H1 (cell line): ENCODE data around the gene MED12L. TPM values are rescaled to one million over a fixed set of nuclear protein-coding genes. Genes with fewer than 3 reads are reported as not detected.

ENCODE experiments used
- CTCF ChIA-PET: fragments of 300-600 bp; sonication (Branson Sonifier 250); formaldehyde crosslinking; loops from one replicate; lab custom pipeline; 2021; ENCODE audit not compliant: partially characterized antibody; lab: Charles Lee
- POLR2A ChIA-PET: fragments of 300-600 bp; sonication (Branson Sonifier 250); formaldehyde crosslinking; loops from one replicate; lab custom pipeline; 2021; ENCODE audit warnings: inconsistent platforms; ENCODE audit not compliant: partially characterized antibody; lab: Charles Lee
- DNase-seq, 2 experiments: peaks; one replicate each; pipeline versions ENCODE4 v3.0.0 to v3.0.0-alpha.2; 2010 to 2022; ENCODE audit warnings: low spot score in 2 of 2, low read depth in 1 of 2, mixed read lengths in 1 of 2
- FAIRE-seq: peaks from 2 replicates; lab custom pipeline; 2011; peaks lifted over from hg19 to GRCh38; lab: Jason Lieb, UNC
- H2AFZ ChIP-seq: 2 replicates; pipeline ENCODE4 v1.8.1; 2012; ENCODE audit warnings: low read length, inconsistent platforms
- H2AK5ac ChIP-seq: 2 replicates; pipeline ENCODE4 v1.6.1; 2013; ENCODE audit warnings: low read depth, low read length
- H2BK120ac ChIP-seq: replicated peaks from 2 replicates; pipeline ENCODE3; 2013; ENCODE audit warnings: low read depth, low read length, inconsistent platforms
- H2BK12ac ChIP-seq: 2 replicates; pipeline ENCODE4 v1.6.1; 2013; ENCODE audit warnings: low read depth, low read length
- H2BK15ac ChIP-seq: 2 replicates; pipeline ENCODE4 v1.6.1; 2013; ENCODE audit warnings: low read length
- H2BK20ac ChIP-seq: 2 replicates; pipeline ENCODE4 v1.6.1; 2013; ENCODE audit warnings: low read length
- H2BK5ac ChIP-seq: 2 replicates; pipeline ENCODE4 v1.6.1; 2013; ENCODE audit warnings: low read depth, low read length
- H3K14ac ChIP-seq: 2 replicates; pipeline ENCODE4 v1.6.1; 2013; ENCODE audit warnings: inconsistent platforms; ENCODE audit not compliant: insufficient read length
- H3K18ac ChIP-seq: 2 replicates; pipeline ENCODE4 v1.6.1; 2013; ENCODE audit warnings: low read length; ENCODE audit errors: extremely low read depth
- H3K23ac ChIP-seq: 2 replicates; pipeline ENCODE4 v1.6.1; 2013; ENCODE audit warnings: inconsistent platforms; ENCODE audit not compliant: insufficient read length
- H3K23me2 ChIP-seq: 2 replicates; pipeline ENCODE4 v1.6.1; 2013; ENCODE audit warnings: low read depth, low read length
- H3K27ac ChIP-seq: 2 replicates; pipeline ENCODE4 v1.6.1; 2011; ENCODE audit warnings: low read depth, low read length, inconsistent platforms
- H3K27me3 ChIP-seq, 4 experiments: replicated peaks in 1 of 4; 1 replicate in 1 of 4; 2 replicates in 3 of 4; pipeline versions ENCODE4 v1.6.1 to v1.8.1; 2011 to 2013; ENCODE audit warnings: low read length in 3 of 4, mild to moderate bottlenecking in 3 of 4, inconsistent platforms in 2 of 4, mixed read lengths in 2 of 4, moderate library complexity in 1 of 4; ENCODE audit not compliant: control insufficient read depth in 3 of 4, insufficient read depth in 3 of 4; ENCODE audit errors: extremely low read depth in 1 of 4
- H3K36me3 ChIP-seq, 4 experiments: 2 replicates each; pipeline versions ENCODE4 v1.6.1 to v1.8.1; 2011 to 2013; ENCODE audit warnings: mild to moderate bottlenecking in 4 of 4, low read length in 3 of 4, moderate library complexity in 2 of 4, control low read depth in 1 of 4, inconsistent platforms in 1 of 4; ENCODE audit not compliant: insufficient read depth in 4 of 4, control insufficient read depth in 2 of 4
- H3K4ac ChIP-seq: replicated peaks from 2 replicates; pipeline ENCODE3; 2013; ENCODE audit warnings: low read length, low read depth, mixed read lengths, inconsistent platforms; ENCODE audit not compliant: insufficient read length
- H3K4me1 ChIP-seq, 4 experiments: replicated peaks in 1 of 4; 1 replicate in 1 of 4; 2 replicates in 3 of 4; pipeline versions ENCODE4 v1.6.1 to v1.8.1; 2011 to 2013; ENCODE audit warnings: low read length in 3 of 4, inconsistent platforms in 2 of 4, mixed read lengths in 1 of 4; ENCODE audit not compliant: insufficient read depth in 4 of 4, control insufficient read depth in 3 of 4
- H3K4me2 ChIP-seq, 2 experiments: 2 replicates each; pipeline versions ENCODE4 v1.6.1 to v1.8.1; 2011 to 2013; ENCODE audit warnings: low read depth in 2 of 2, low read length in 2 of 2, control low read depth in 1 of 2, inconsistent platforms in 1 of 2, mild to moderate bottlenecking in 1 of 2; ENCODE audit not compliant: insufficient read depth in 1 of 2
- H3K4me3 ChIP-seq, 4 experiments: fragments of 200-600, 300-600 bp in 1 of 4; sonication (generic), shearing (Covaris generic), sonication (Bioruptor Twin) in 1 of 4; 2 replicates each; pipeline versions ENCODE4 v1.5.1 to v1.8.1; 2011 to 2016; ENCODE audit warnings: low read length in 4 of 4, low read depth in 3 of 4, control low read depth in 2 of 4, inconsistent platforms in 2 of 4, mild to moderate bottlenecking in 2 of 4, mixed read lengths in 1 of 4, moderate library complexity in 1 of 4; ENCODE audit not compliant: insufficient read depth in 2 of 4; ENCODE audit errors: extremely low read depth in 1 of 4
- H3K56ac ChIP-seq: replicated peaks from 2 replicates; pipeline ENCODE3; 2013; ENCODE audit warnings: low read depth, mild to moderate bottlenecking, mixed read lengths, low read length, inconsistent platforms; ENCODE audit not compliant: insufficient read length
- H3K79me1 ChIP-seq: 2 replicates; pipeline ENCODE4 v1.6.1; 2013; ENCODE audit warnings: low read depth, low read length, control low read depth
- H3K79me2 ChIP-seq, 2 experiments: 2 replicates each; pipeline versions ENCODE4 v1.6.1 to v1.8.1; 2012 to 2013; ENCODE audit warnings: low read length in 2 of 2, mild to moderate bottlenecking in 2 of 2, inconsistent platforms in 1 of 2; ENCODE audit not compliant: insufficient read depth in 2 of 2, control insufficient read depth in 1 of 2
- H3K9ac ChIP-seq, 4 experiments: replicated peaks in 1 of 4; 1 replicate in 1 of 4; 2 replicates in 3 of 4; pipeline versions ENCODE4 v1.6.1 to v1.8.1; 2011 to 2013; ENCODE audit warnings: low read depth in 3 of 4, low read length in 3 of 4, control low read depth in 2 of 4, mild to moderate bottlenecking in 2 of 4, moderate library complexity in 2 of 4, inconsistent platforms in 1 of 4; ENCODE audit errors: extremely low read depth in 1 of 4
- H3K9me3 ChIP-seq, 2 experiments: 2 replicates each; pipeline versions ENCODE4 v1.6.1 to v1.8.1; 2012 to 2013; ENCODE audit warnings: mild to moderate bottlenecking in 2 of 2, moderate library complexity in 2 of 2, control low read depth in 1 of 2, inconsistent platforms in 1 of 2, low read depth in 1 of 2, low read length in 1 of 2, mixed read lengths in 1 of 2; ENCODE audit not compliant: insufficient read depth in 2 of 2
- H4K20me1 ChIP-seq, 2 experiments: replicated peaks in 1 of 2; 2 replicates each; pipeline versions ENCODE3 to v1.8.1; 2011 to 2013; ENCODE audit warnings: inconsistent platforms in 2 of 2, low read length in 2 of 2, mild to moderate bottlenecking in 1 of 2; ENCODE audit not compliant: insufficient read depth in 2 of 2, control insufficient read depth in 1 of 2
- H4K5ac ChIP-seq: 2 replicates; pipeline ENCODE4 v1.6.1; 2013; ENCODE audit warnings: low read length, low read depth, mixed read lengths, inconsistent platforms; ENCODE audit not compliant: insufficient read length
- H4K8ac ChIP-seq: 2 replicates; pipeline ENCODE4 v1.8.0; 2013; ENCODE audit warnings: mild to moderate bottlenecking, moderate library complexity, low read length, inconsistent platforms; ENCODE audit not compliant: insufficient read depth; ENCODE audit errors: extremely low read depth
- H4K91ac ChIP-seq: replicated peaks from 2 replicates; pipeline ENCODE3; 2013; ENCODE audit warnings: low read length, mixed read lengths, inconsistent platforms; ENCODE audit not compliant: insufficient read length
- CTBP2 ChIP-seq: IDR thresholded peaks from 2 replicates; pipeline ENCODE4 v1.7.0; 2011; ENCODE audit warnings: borderline replicate concordance, mild to moderate bottlenecking, moderate library complexity, mixed read lengths, low read length; ENCODE audit not compliant: insufficient read depth, insufficient read length
- POU5F1 ChIP-seq: IDR thresholded peaks from 2 replicates; pipeline ENCODE4 v1.6.1; 2011; ENCODE audit warnings: low read depth, mild to moderate bottlenecking, low read length, moderate library complexity
- SIX5 ChIP-seq: IDR thresholded peaks from 2 replicates; pipeline ENCODE4 v1.6.1; 2011; ENCODE audit warnings: mild to moderate bottlenecking, low read depth, low read length
- TCF12 ChIP-seq: IDR thresholded peaks from 2 replicates; pipeline ENCODE4 v1.6.1; 2011; ENCODE audit warnings: low read depth, mild to moderate bottlenecking, low read length
- WGBS, 2 experiments: shearing (Covaris generic) in 1 of 2; methylation state at CpG; one replicate each; pipeline versions ENCODE4 v1.1.6 to v1.1.7; 2013 to 2015; ENCODE audit warnings: low lambda C conversion rate in 2 of 2, mixed read lengths in 2 of 2, inconsistent platforms in 1 of 2, low coverage in 1 of 2, missing lambda C conversion rate in 1 of 2; ENCODE audit not compliant: insufficient replicate concordance in 2 of 2, insufficient coverage in 1 of 2, insufficient read length in 1 of 2; ENCODE audit errors: extremely low coverage in 1 of 2, missing lambda C conversion rate in 1 of 2; 5-methylcytosine and 5-hydroxymethylcytosine counted together
- polyA plus RNA-seq, 7 experiments: library from polyadenylated mRNA; depleted of rRNA in 3 of 7; stranded (reverse) in 5 of 7; unstranded in 2 of 7; fragments of >200 nt in 5 of 7; fragments of 200-250 nt in 2 of 7; gene quantifications; 1 replicate in 5 of 7; 2 replicates in 1 of 7; 4 replicates in 1 of 7; pipeline versions ENCODE4 v1.2.1 to v1.2.3, GENCODE V29; 2011 to 2013; ENCODE audit warnings: missing spikeins in 2 of 7, mixed read lengths in 2 of 7
- total RNA-seq: library from RNA; stranded (reverse); fragmentation: NEBNext Ultra II Directional; extraction: Animal tissue kit (Norgen Biotek cat#: 25700); gene quantifications from 2 replicates; pipeline ENCODE4 v1.2.1, GENCODE V29; 2021

MED12L gene
- total and polyA plus RNA-seq, 2 of the 8 experiments (the other 6 are each of a cell fraction or from before 2014, with no cell fraction given): 3.6 to 26.2 TPM

DNA sequence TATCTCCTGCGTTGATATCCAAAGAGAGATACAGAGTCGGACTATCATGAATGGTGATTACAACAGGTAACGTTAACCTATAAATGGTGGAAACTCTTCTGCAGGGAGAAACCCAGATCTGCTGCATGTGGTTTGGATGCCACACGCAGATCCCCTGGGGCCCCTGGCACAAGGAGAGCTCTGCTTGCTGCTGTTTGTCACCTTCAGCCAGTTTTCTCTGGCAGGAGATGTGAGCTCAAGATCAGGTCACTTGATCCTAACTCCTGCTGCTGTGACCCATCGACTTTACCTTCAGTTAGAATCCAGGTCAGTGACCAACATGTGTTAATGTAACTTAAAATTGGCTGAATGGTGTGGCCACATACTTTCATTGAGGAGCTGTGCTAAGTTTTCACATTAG is 141.4 kb downstream of the MED12L start:
- Histone ChIP-seq H3K56ac (no peak overlapping the region), H3K23me2 (no peaks in the 10 kb centered on the region), H2AFZ (no peak overlapping the region), H4K8ac (no peak overlapping the region), H2AK5ac (no peak overlapping the region), H4K20me1 (no peaks in the 10 kb centered on the region), H3K23ac (no peak overlapping the region), H4K5ac (no peak overlapping the region), H3K79me1 (no peaks in the 10 kb centered on the region), H3K27me3 (no peaks in the 10 kb centered on the region), H2BK120ac (no peak overlapping the region), H3K4me1 (peaks cover 0 to 19% (median 9%) of the 10 kb centered on the region in 4 experiments; a peak in 4 of 7 replicates), H3K4me3 (no peak overlapping the region), H2BK12ac (no peak overlapping the region), H3K18ac (no peak overlapping the region), H3K4ac (no peak overlapping the region), H3K79me2 (no peaks in the 10 kb centered on the region), H4K91ac (no peak overlapping the region), H3K4me2 (no peak overlapping the region), H2BK20ac (no peak overlapping the region), H3K9me3 (no peaks in the 10 kb centered on the region), H2BK5ac (no peak overlapping the region), H3K14ac (no peak overlapping the region), H3K27ac (no peak overlapping the region), H3K36me3 (no peaks in the 10 kb centered on the region), H2BK15ac (no peak overlapping the region), H3K9ac (no peak overlapping the region)
- FAIRE-seq: no peak
- ChIA-PET POLR2A (no interaction called here), CTCF (interaction anchor here (1.0 to 8.6 kb wide), 21 partner anchors 9 to 590 kb away, joined by 3 to 155 read pairs (median 9); partner anchors contain the start of gene P2RY14)
- DNase-seq: no peak
- 92% methylated on average over 5 of the region's 5 CpGs; no CpG with 5 or more reads in 1 of the 2 experiments for WGBS, 2 experiments
- TF ChIP-seq CTBP2 (no peak), POU5F1 (no peak), SIX5 (no peak), TCF12 (no peak)
